ENCODE measurements around the gene ST6GAL1.

- TF ChIP-seq, protein P1, sequence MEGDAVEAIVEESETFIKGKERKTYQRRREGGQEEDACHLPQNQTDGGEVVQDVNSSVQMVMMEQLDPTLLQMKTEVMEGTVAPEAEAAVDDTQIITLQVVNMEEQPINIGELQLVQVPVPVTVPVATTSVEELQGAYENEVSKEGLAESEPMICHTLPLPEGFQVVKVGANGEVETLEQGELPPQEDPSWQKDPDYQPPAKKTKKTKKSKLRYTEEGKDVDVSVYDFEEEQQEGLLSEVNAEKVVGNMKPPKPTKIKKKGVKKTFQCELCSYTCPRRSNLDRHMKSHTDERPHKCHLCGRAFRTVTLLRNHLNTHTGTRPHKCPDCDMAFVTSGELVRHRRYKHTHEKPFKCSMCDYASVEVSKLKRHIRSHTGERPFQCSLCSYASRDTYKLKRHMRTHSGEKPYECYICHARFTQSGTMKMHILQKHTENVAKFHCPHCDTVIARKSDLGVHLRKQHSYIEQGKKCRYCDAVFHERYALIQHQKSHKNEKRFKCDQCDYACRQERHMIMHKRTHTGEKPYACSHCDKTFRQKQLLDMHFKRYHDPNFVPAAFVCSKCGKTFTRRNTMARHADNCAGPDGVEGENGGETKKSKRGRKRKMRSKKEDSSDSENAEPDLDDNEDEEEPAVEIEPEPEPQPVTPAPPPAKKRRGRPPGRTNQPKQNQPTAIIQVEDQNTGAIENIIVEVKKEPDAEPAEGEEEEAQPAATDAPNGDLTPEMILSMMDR (conservative IDR thresholded peaks at IDR 0.05; ENCODE audit: low read depth, low read length) = no peak
- TF ChIP-seq RFX5 (IDR thresholded peaks at IDR 0.05; ENCODE audit: low read depth, low read length) (no peak), POLR2A (IDR thresholded peaks at IDR 0.05; ENCODE audit: low read depth, low read length) (no peak)
These were observed 82.3 kb downstream of the ST6GAL1 start for GRCh38 chr3:187012609-187013051.
